ENCODE measurements around the gene GAL3ST3. TPM values are rescaled to one million over a fixed set of nuclear protein-coding genes. Genes with fewer than 3 reads are reported as not detected.
"Not testable (repeated sequence)": the region's sequence is repeated elsewhere in the genome, so short reads cannot be mapped to it uniquely, and the experiment has no call there.

The GAL3ST3 gene
- total and polyA plus RNA-seq, 2 of the 8 experiments (the other 6 are each of a cell fraction or from before 2014, with no cell fraction given) = 21.1 to 21.4 TPM

GRCh38 chr11:66023186-66023440 lies 25.8 kb downstream of the GAL3ST3 start:
- H4K8ac ChIP-seq (ENCODE audit: extremely low read depth, insufficient read depth, low read length); H3K14ac ChIP-seq (ENCODE audit: insufficient read length); H3K4me2 ChIP-seq (ENCODE audit: insufficient read depth in 1 of 2, low read depth in 2 of 2, low read length in 2 of 2); H2BK5ac ChIP-seq (ENCODE audit: low read depth, low read length); H3K23me2 ChIP-seq (ENCODE audit: low read depth, low read length); H3K9ac ChIP-seq (replicated peaks in 1 of 4; ENCODE audit: extremely low read depth in 1 of 4, low read depth in 3 of 4, low read length in 3 of 4); H2BK20ac ChIP-seq (ENCODE audit: low read length); DNase-seq (ENCODE audit: low read depth in 1 of 2, low spot score in 2 of 2); FAIRE-seq; H2AFZ ChIP-seq (ENCODE audit: low read length); H3K27ac ChIP-seq (ENCODE audit: low read depth, low read length); H4K5ac ChIP-seq (ENCODE audit: insufficient read length, low read depth, low read length); H3K18ac ChIP-seq (ENCODE audit: extremely low read depth, low read length); H3K4me1 ChIP-seq (replicated peaks in 1 of 4; ENCODE audit: control insufficient read depth in 3 of 4, insufficient read depth in 4 of 4, low read length in 3 of 4); H3K79me2 ChIP-seq (ENCODE audit: control insufficient read depth in 1 of 2, insufficient read depth in 2 of 2, low read length in 2 of 2); H3K9me3 ChIP-seq (ENCODE audit: insufficient read depth in 2 of 2, low read depth in 1 of 2, low read length in 1 of 2); H3K79me1 ChIP-seq (ENCODE audit: low read depth, low read length); H2AK5ac ChIP-seq (ENCODE audit: low read depth, low read length); H2BK15ac ChIP-seq (ENCODE audit: low read length); H3K4ac ChIP-seq (replicated peaks; ENCODE audit: insufficient read length, low read depth, low read length); H4K91ac ChIP-seq (replicated peaks; ENCODE audit: insufficient read length, low read length); H4K20me1 ChIP-seq (replicated peaks in 1 of 2; ENCODE audit: control insufficient read depth in 1 of 2, insufficient read depth in 2 of 2, low read length in 2 of 2); H3K4me3 ChIP-seq (ENCODE audit: extremely low read depth in 1 of 4, insufficient read depth in 2 of 4, low read depth in 3 of 4, low read length in 4 of 4); H3K23ac ChIP-seq (ENCODE audit: insufficient read length); H3K56ac ChIP-seq (replicated peaks; ENCODE audit: insufficient read length, low read depth, low read length); H2BK120ac ChIP-seq (replicated peaks; ENCODE audit: low read depth, low read length); H3K36me3 ChIP-seq (ENCODE audit: control insufficient read depth in 2 of 4, insufficient read depth in 4 of 4, low read length in 3 of 4): not testable (repeated sequence)
- POLR2A ChIA-PET (ENCODE audit: partially characterized antibody) = interaction anchor here (1.7 kb wide), 1 partner anchor 21 kb away, joined by 6 read pairs; the partner anchor contains the start of genes BANF1 and EIF1AD
- CTCF ChIA-PET (ENCODE audit: partially characterized antibody) = interaction anchor here (1.0 to 4.1 kb wide), 18 partner anchors 10 to 171 kb away, joined by 3 to 39 read pairs (median 9); partner anchors contain the start of genes BANF1, CST6, CTSW and EIF1AD
- H3K27me3 ChIP-seq (replicated peaks in 1 of 4; ENCODE audit: control insufficient read depth in 3 of 4, extremely low read depth in 1 of 4, insufficient read depth in 3 of 4, low read length in 3 of 4) = peaks cover 0 to 18% (median 5%) of the 10 kb centered on the region in 4 experiments; a peak in 4 of 7 replicates
- peak overlapping the region; percentile 39; the same call in 1 of the 2 replicates for H2BK12ac ChIP-seq (ENCODE audit: low read depth, low read length)
- 88% methylated on average over 4 of the region's 5 CpGs; no CpG with 5 or more reads in 1 of the 2 experiments for WGBS, 2 experiments (ENCODE audit: extremely low coverage in 1 of 2, insufficient coverage in 1 of 2, insufficient read length in 1 of 2, insufficient replicate concordance in 2 of 2, low coverage in 1 of 2, low lambda C conversion rate in 2 of 2, missing lambda C conversion rate in 1 of 2)

Data from H1 (cell line).